ENCODE measurements around the gene FOSL2. TPM values are rescaled to one million over a fixed set of nuclear protein-coding genes. Genes with fewer than 3 reads are reported as not detected.

Gene FOSL2
- total RNA-seq, 1 donor from 2014 or later: 1.3 TPM

DNA sequence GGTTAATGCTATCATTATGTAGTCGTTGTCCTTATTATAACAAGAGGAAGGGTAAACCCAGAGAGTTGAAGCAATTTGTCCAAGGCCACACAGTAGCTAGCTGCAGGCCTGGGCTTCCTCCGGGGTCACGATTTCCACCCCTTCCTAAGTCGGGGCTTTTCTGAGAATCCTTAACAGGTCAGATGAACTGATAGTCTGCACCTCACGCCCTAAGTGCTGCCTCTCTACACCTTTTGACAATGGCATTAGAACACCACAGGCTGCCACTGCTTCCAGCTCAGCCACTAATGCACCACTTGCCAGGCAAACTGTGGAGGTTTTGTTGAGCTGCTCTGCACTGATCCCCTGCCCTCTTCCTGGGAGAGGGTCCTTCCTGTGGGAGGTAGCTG is 37.7 kb downstream of the FOSL2 start:
- no peaks in the 10 kb centered on the region for H3K27me3 ChIP-seq
- Mint-ChIP-seq H3K27ac (no peak overlapping the region), H3K36me3 (no peaks in the 10 kb centered on the region), H3K27me3 (ENCODE audit: insufficient read depth, low read depth) (peaks cover 2% of the 10 kb centered on the region), H3K4me3 (no peak overlapping the region), H3K4me1 (no peaks in the 10 kb centered on the region), H3K9me3 (no peaks in the 10 kb centered on the region)
- H3K4me1 ChIP-seq: no peaks in the 10 kb centered on the region
- no peak overlapping the region for H3K4me2 ChIP-seq
- H3K4me3 ChIP-seq: no peak overlapping the region
- no peaks in the 10 kb centered on the region for H3K36me3 ChIP-seq
- no peaks in the 10 kb centered on the region for H3K79me2 ChIP-seq (ENCODE audit: low read depth)
- no peaks in the 10 kb centered on the region for H3F3A ChIP-seq (ENCODE audit: low read depth)
- H3K9ac ChIP-seq: no peak overlapping the region
- no peak overlapping the region for H3K27ac ChIP-seq
- H4K20me1 ChIP-seq (ENCODE audit: low read depth): no peaks in the 10 kb centered on the region
- no peak for TF ChIP-seq EZH2 (IDR thresholded peaks at IDR 0.05)
- no peak for TF ChIP-seq EZH2phosphoT487 (IDR thresholded peaks at IDR 0.05)
- TF ChIP-seq, protein P1, sequence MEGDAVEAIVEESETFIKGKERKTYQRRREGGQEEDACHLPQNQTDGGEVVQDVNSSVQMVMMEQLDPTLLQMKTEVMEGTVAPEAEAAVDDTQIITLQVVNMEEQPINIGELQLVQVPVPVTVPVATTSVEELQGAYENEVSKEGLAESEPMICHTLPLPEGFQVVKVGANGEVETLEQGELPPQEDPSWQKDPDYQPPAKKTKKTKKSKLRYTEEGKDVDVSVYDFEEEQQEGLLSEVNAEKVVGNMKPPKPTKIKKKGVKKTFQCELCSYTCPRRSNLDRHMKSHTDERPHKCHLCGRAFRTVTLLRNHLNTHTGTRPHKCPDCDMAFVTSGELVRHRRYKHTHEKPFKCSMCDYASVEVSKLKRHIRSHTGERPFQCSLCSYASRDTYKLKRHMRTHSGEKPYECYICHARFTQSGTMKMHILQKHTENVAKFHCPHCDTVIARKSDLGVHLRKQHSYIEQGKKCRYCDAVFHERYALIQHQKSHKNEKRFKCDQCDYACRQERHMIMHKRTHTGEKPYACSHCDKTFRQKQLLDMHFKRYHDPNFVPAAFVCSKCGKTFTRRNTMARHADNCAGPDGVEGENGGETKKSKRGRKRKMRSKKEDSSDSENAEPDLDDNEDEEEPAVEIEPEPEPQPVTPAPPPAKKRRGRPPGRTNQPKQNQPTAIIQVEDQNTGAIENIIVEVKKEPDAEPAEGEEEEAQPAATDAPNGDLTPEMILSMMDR (IDR thresholded peaks at IDR 0.05): no peak
- peak overlapping the region; percentile 13 for H2AFZ ChIP-seq (replicated peaks)
- H3K9me3 ChIP-seq (ENCODE audit: low read depth): no peaks in the 10 kb centered on the region
- no peak for DNase-seq (ENCODE audit: low spot score)

DNA sequence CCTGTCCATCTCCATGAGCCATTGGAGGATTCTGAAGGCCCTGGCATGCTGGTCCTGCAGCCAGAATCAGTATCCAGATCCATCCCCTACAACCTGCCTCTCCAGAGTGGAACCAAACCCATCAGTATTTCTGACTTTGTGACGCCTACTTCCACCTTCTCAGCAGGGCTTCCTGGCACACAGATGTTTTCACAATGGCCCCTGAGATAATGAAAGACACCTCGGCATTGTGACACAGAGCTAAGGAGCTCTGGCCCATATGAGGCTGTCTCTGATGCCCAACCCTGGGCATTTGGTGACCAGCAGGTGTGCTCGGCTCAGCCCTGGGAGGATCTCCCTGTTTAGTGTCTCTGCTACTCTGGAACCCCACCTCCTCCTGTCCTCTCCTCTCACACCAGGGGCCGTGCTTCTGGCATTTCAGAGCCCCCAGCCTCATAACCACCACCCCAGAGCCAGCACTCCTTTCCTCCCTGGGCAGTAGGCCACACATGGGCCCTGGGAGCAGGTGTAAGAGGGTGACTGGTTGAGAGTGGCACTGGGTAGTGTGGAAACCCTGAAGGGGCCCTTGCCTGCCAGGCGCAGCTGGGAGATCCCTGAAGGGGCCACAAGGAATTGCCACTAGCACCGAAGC is 38.2 kb downstream of the FOSL2 start:
- H3K36me3 Mint-ChIP-seq: no peaks in the 10 kb centered on the region
- no peaks in the 10 kb centered on the region for H3K27me3 ChIP-seq
- no peaks in the 10 kb centered on the region for H3F3A ChIP-seq (ENCODE audit: low read depth)
- H3K9me3 ChIP-seq (ENCODE audit: low read depth): no peaks in the 10 kb centered on the region
- no peak overlapping the region for H3K9ac ChIP-seq
- no peak for DNase-seq (ENCODE audit: low spot score)
- no peaks in the 10 kb centered on the region for H3K4me1 Mint-ChIP-seq
- peak overlapping the region; percentile 13 for H2AFZ ChIP-seq (replicated peaks)
- H3K36me3 ChIP-seq: no peaks in the 10 kb centered on the region
- no peak overlapping the region for H3K4me3 ChIP-seq
- H3K4me2 ChIP-seq: no peak overlapping the region
- H3K79me2 ChIP-seq (ENCODE audit: low read depth): no peaks in the 10 kb centered on the region
- no peak overlapping the region for H3K27ac ChIP-seq
- no peaks in the 10 kb centered on the region for H3K4me1 ChIP-seq
- no peak for TF ChIP-seq EZH2phosphoT487 (IDR thresholded peaks at IDR 0.05)
- TF ChIP-seq, protein P1 (IDR thresholded peaks at IDR 0.05): no peak
- no peak for TF ChIP-seq EZH2 (IDR thresholded peaks at IDR 0.05)
- no peak overlapping the region for H3K4me3 Mint-ChIP-seq
- H3K27me3 Mint-ChIP-seq (ENCODE audit: insufficient read depth, low read depth): no peaks in the 10 kb centered on the region
- no peaks in the 10 kb centered on the region for H4K20me1 ChIP-seq (ENCODE audit: low read depth)
- no peaks in the 10 kb centered on the region for H3K9me3 Mint-ChIP-seq
- H3K27ac Mint-ChIP-seq: no peak overlapping the region

DNA sequence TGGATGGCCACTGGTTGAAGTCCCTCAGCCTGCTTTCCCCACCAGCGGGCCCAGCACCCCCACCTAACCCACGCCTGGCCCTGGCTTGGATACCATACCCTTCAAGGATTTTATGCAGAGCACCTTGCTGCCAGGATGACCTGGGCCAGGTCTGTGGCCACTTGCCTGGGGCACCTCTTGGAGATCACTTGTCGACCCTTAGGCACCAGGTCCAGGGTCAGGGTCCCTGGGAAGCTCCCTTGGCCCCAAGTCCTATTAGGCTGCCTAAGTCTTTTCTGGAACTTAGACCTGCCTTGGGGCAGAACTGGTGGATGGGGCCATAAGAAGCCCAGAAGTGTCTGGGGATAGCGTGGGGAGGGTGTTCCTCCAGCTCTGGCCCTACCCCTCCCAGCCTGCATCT is 39.1 kb downstream of the FOSL2 start:
- Histone ChIP-seq H3K4me3 (no peak overlapping the region), H3F3A (ENCODE audit: low read depth) (no peaks in the 10 kb centered on the region), H3K9me3 (ENCODE audit: low read depth) (no peaks in the 10 kb centered on the region), H3K27me3 (no peaks in the 10 kb centered on the region), H3K4me2 (no peak overlapping the region), H3K79me2 (ENCODE audit: low read depth) (no peaks in the 10 kb centered on the region), H4K20me1 (ENCODE audit: low read depth) (no peaks in the 10 kb centered on the region), H3K4me1 (no peaks in the 10 kb centered on the region), H2AFZ (replicated peaks) (no peak overlapping the region), H3K27ac (no peak overlapping the region), H3K9ac (no peak overlapping the region), H3K36me3 (no peaks in the 10 kb centered on the region)
- H3K27me3 Mint-ChIP-seq (ENCODE audit: insufficient read depth, low read depth): no peaks in the 10 kb centered on the region
- H3K4me1 Mint-ChIP-seq: no peaks in the 10 kb centered on the region
- TF ChIP-seq EZH2phosphoT487 (IDR thresholded peaks at IDR 0.05) (no peak), EZH2 (IDR thresholded peaks at IDR 0.05) (no peak)
- TF ChIP-seq, protein P1 (IDR thresholded peaks at IDR 0.05): no peak
- DNase-seq (ENCODE audit: low spot score): no peak
- no peaks in the 10 kb centered on the region for H3K36me3 Mint-ChIP-seq
- H3K27ac Mint-ChIP-seq: no peak overlapping the region
- H3K4me3 Mint-ChIP-seq: no peak overlapping the region
- no peaks in the 10 kb centered on the region for H3K9me3 Mint-ChIP-seq
